Colonic mucosa (tissue), 4 donors: Measurements from ENCODE around the gene ATP6V1A. TPM values are rescaled to one million over a fixed set of nuclear protein-coding genes. Genes with fewer than 3 reads are reported as not detected.

Source experiments
- DNase-seq: peaks from one replicate; pipeline ENCODE4 v3.0.0-alpha.2; 2020
- H3K27ac ChIP-seq: fragments of 200-600 bp; one replicate; pipeline ENCODE4 v1.8.0; 2021
- H3K27me3 ChIP-seq: fragments of 200-600 bp; one replicate; pipeline ENCODE4 v1.8.0; 2021
- H3K36me3 ChIP-seq: fragments of 200-600 bp; one replicate; pipeline ENCODE4 v1.8.0; 2021
- H3K4me1 ChIP-seq: fragments of 200-600 bp; one replicate; pipeline ENCODE4 v1.8.0; 2021; ENCODE audit warnings: mild to moderate bottlenecking
- H3K4me3 ChIP-seq: fragments of 200-600 bp; one replicate; pipeline ENCODE4 v1.8.0; 2021
- H3K9ac ChIP-seq, 2 donors: one replicate each; pipeline ENCODE4 v1.7.0; 2013; ENCODE audit warnings: control low read depth in 2 of 2, low read depth in 2 of 2, low read length in 2 of 2
- H3K9me3 ChIP-seq: fragments of 200-600 bp; one replicate; pipeline ENCODE4 v1.8.0; 2021
- CTCF ChIP-seq: fragments of 200-600 bp; IDR thresholded peaks from one replicate; pipeline ENCODE4 v1.8.0; 2022; ENCODE audit warnings: antibody characterized with exemption, mild to moderate bottlenecking
- intact Hi-C: fragments of 100-400 bp; cut with DNase I; formaldehyde crosslinking; loops from one replicate; pipeline ENCODE4 v1.14.1; 2022
- total RNA-seq, 2 donors: library from RNA; stranded (reverse); fragmentation: NEBNext Ultra II Directional in 1 of 2; extraction: Animal tissue kit (Norgen Biotek cat#: 25700) in 1 of 2; gene quantifications; one replicate each; pipeline ENCODE4 v1.2.1, GENCODE V29; 2021
- donor health status: healthy.
- donor health status: DM: no; HTN: no; CAD: no.
- donor health status: DM: no; HTN: no; CAD: no.

ATP6V1A gene
- total RNA-seq, 2 donors from 2014 or later = 79.1 to 93.4 TPM

- intact Hi-C loops = no loop called here
- Histone ChIP-seq H3K27me3 (no peaks in the 10 kb centered on the region), H3K36me3 (no peaks in the 10 kb centered on the region), H3K9me3 (no peaks in the 10 kb centered on the region), H3K4me1 (no peaks in the 10 kb centered on the region), H3K9ac (no peak overlapping the region), H3K4me3 (no peak overlapping the region), H3K27ac (no peak overlapping the region)
- no peak for DNase-seq
- TF ChIP-seq CTCF = no peak
Observed at GRCh38 chr3:113825090-113825489, 78.3 kb downstream of the ATP6V1A start.

GRCh38 chr3:113828600-113828999 lies 81.8 kb downstream of the ATP6V1A start:
- intact Hi-C loops = no loop called here
- DNase-seq = no peak
- H3K4me3 ChIP-seq = no peak overlapping the region

GRCh38 chr3:113829576-113830354 lies 82.9 kb downstream of the ATP6V1A start:
- Histone ChIP-seq H3K4me1 (no peaks in the 10 kb centered on the region), H3K27ac (no peak overlapping the region), H3K9ac (no peak overlapping the region), H3K27me3 (no peaks in the 10 kb centered on the region), H3K9me3 (no peaks in the 10 kb centered on the region), H3K4me3 (no peak overlapping the region), H3K36me3 (no peaks in the 10 kb centered on the region)
- TF ChIP-seq CTCF = no peak
- DNase-seq = no peak
- intact Hi-C loops = no loop called here

More at GRCh38 chr3:113828600-113828999, 81.8 kb downstream of the ATP6V1A start:
- Histone ChIP-seq H3K36me3 (no peaks in the 10 kb centered on the region), H3K4me1 (no peaks in the 10 kb centered on the region), H3K9me3 (no peaks in the 10 kb centered on the region), H3K9ac (no peak overlapping the region), H3K27ac (no peak overlapping the region), H3K27me3 (no peaks in the 10 kb centered on the region)
- no peak for TF ChIP-seq CTCF

- no peak overlapping the region for H3K27ac ChIP-seq
- no peak overlapping the region for H3K4me3 ChIP-seq
- no peaks in the 10 kb centered on the region for H3K9me3 ChIP-seq
- H3K27me3 ChIP-seq = no peaks in the 10 kb centered on the region
- intact Hi-C loops = no loop called here
- no peak for DNase-seq
- no peaks in the 10 kb centered on the region for H3K4me1 ChIP-seq
- H3K36me3 ChIP-seq = no peaks in the 10 kb centered on the region
- H3K9ac ChIP-seq = no peak overlapping the region
- no peak for TF ChIP-seq CTCF
Observed at GRCh38 chr3:113831103-113831355, 84.2 kb downstream of the ATP6V1A start.

- no peak overlapping the region for H3K4me3 ChIP-seq
- H3K9me3 ChIP-seq = no peaks in the 10 kb centered on the region
- H3K9ac ChIP-seq = no peak overlapping the region
- TF ChIP-seq CTCF = no peak
- no peak overlapping the region for H3K27ac ChIP-seq
- intact Hi-C loops = no loop called here
- no peaks in the 10 kb centered on the region for H3K36me3 ChIP-seq
- no peaks in the 10 kb centered on the region for H3K4me1 ChIP-seq
- DNase-seq = no peak
- H3K27me3 ChIP-seq = no peaks in the 10 kb centered on the region
Observed at GRCh38 chr3:113832477-113833164, 85.8 kb downstream of the ATP6V1A start.
